SK-N-SH (cell line): Measurements from ENCODE around the gene C11orf98. TPM values are rescaled to one million over a fixed set of nuclear protein-coding genes. Genes with fewer than 3 reads are reported as not detected.

Experiments used
- CTCF ChIA-PET: fragments of 300-600, 350-600 bp; formaldehyde crosslinking; extraction: SDS; loops from one replicate; lab custom pipeline; 2021; lab: Yijun Ruan, JAX
- POLR2A ChIA-PET: fragments of 350-600 bp; sonication (Branson Sonifier 250); formaldehyde crosslinking; extraction: SDS; loops from one replicate; lab custom pipeline; 2020; ENCODE audit warnings: antibody characterized with exemption, inconsistent platforms; lab: Yijun Ruan, JAX
- DNase-seq: peaks from one replicate; pipeline ENCODE4 v3.0.0; 2012
- H2AFZ ChIP-seq: fragments of 200-600 bp; sonication (generic); 2 replicates; pipeline ENCODE4 v1.8.1; 2016; ENCODE audit warnings: antibody characterized with exemption, mild to moderate bottlenecking, low read depth
- H3F3A ChIP-seq: fragments of 200-600 bp; sonication (generic); replicated peaks from 2 replicates; pipeline ENCODE3; 2016; ENCODE audit warnings: antibody characterized with exemption, mild to moderate bottlenecking; ENCODE audit not compliant: insufficient read depth
- H3K27ac ChIP-seq, 2 experiments: fragments of 200-500 bp in 1 of 2; fragments of 200-600 bp in 1 of 2; sonication (Bioruptor generic) in 1 of 2; sonication (generic), shearing (Covaris generic) in 1 of 2; 2 replicates each; pipeline versions ENCODE4 v1.5.1 to v1.6.1; 2014 to 2016; ENCODE audit warnings: low read depth in 2 of 2, inconsistent platforms in 1 of 2, low read length in 1 of 2, mild to moderate bottlenecking in 1 of 2, mixed read lengths in 1 of 2
- H3K27me3 ChIP-seq: fragments of 200-600 bp; sonication (generic), shearing (Covaris generic); 2 replicates; pipeline ENCODE4 v1.6.1; 2016; ENCODE audit warnings: mixed run types; ENCODE audit not compliant: insufficient read depth
- H3K36me3 ChIP-seq, 2 experiments: fragments of 200-500 bp in 1 of 2; fragments of 200-600 bp in 1 of 2; sonication (Bioruptor generic) in 1 of 2; sonication (generic) in 1 of 2; replicated peaks in 1 of 2; 2 replicates each; pipeline versions ENCODE3 to v1.5.1; 2014 to 2016; ENCODE audit warnings: low read length in 1 of 2, mild to moderate bottlenecking in 1 of 2; ENCODE audit not compliant: insufficient read depth in 2 of 2, control insufficient read depth in 1 of 2
- H3K4me1 ChIP-seq, 2 experiments: fragments of 200-500 bp in 1 of 2; fragments of 200-600 bp in 1 of 2; sonication (Bioruptor generic) in 1 of 2; sonication (generic), shearing (Covaris generic) in 1 of 2; 2 replicates each; pipeline versions ENCODE4 v1.5.1 to v1.6.1; 2014 to 2016; ENCODE audit warnings: low read depth in 1 of 2, low read length in 1 of 2, mixed run types in 1 of 2; ENCODE audit not compliant: insufficient read depth in 2 of 2, control insufficient read depth in 1 of 2
- H3K4me2 ChIP-seq: fragments of 200-600 bp; sonication (generic), shearing (Covaris generic); 2 replicates; pipeline ENCODE4 v1.6.1; 2017; ENCODE audit warnings: mixed run types
- H3K4me3 ChIP-seq, 2 experiments: fragments of 200-500 bp in 1 of 2; fragments of 200-600 bp in 1 of 2; sonication (Bioruptor generic) in 1 of 2; sonication (generic), shearing (Covaris generic) in 1 of 2; 2 replicates each; pipeline versions ENCODE4 v1.5.1 to v1.8.1; 2014 to 2016; ENCODE audit warnings: low read depth in 2 of 2, inconsistent platforms in 1 of 2, low read length in 1 of 2, mild to moderate bottlenecking in 1 of 2, mixed read lengths in 1 of 2, moderate library complexity in 1 of 2
- H3K79me2 ChIP-seq: fragments of 200-600 bp; sonication (generic); 2 replicates; pipeline ENCODE4 v1.8.1; 2017; ENCODE audit warnings: mild to moderate bottlenecking; ENCODE audit not compliant: insufficient read depth
- H3K9ac ChIP-seq: fragments of 200-600 bp; sonication (generic); 2 replicates; pipeline ENCODE4 v1.6.1; 2017; ENCODE audit warnings: mixed run types
- H3K9me2 ChIP-seq: fragments of 200-600 bp; sonication (generic); 2 replicates; pipeline ENCODE4 v1.6.1; 2017; ENCODE audit warnings: mixed run types
- H3K9me3 ChIP-seq: fragments of 200-600 bp; sonication (generic); 2 replicates; pipeline ENCODE4 v1.6.1; 2017; ENCODE audit warnings: mixed run types, mild to moderate bottlenecking, moderate library complexity
- H4K20me1 ChIP-seq: fragments of 200-600 bp; sonication (generic); 2 replicates; pipeline ENCODE4 v1.6.1; 2017; ENCODE audit warnings: mild to moderate bottlenecking, mixed run types; ENCODE audit not compliant: insufficient read depth
- EZH2phosphoT487 ChIP-seq: fragments of 200-600 bp; sonication (generic); IDR thresholded peaks from 2 replicates; pipeline ENCODE4 v1.6.1; 2017; ENCODE audit warnings: low read depth, mixed run types, mild to moderate bottlenecking, antibody characterized with exemption, moderate library complexity, borderline replicate concordance
- MXI1 ChIP-seq: IDR thresholded peaks from 2 replicates; pipeline ENCODE4 v1.6.1; 2012; ENCODE audit warnings: mild to moderate bottlenecking, low read depth, low read length, improper control_type of control experiment
- RXRA ChIP-seq: IDR thresholded peaks from 2 replicates; pipeline ENCODE4 v1.4.0; 2012; ENCODE audit warnings: low read depth, mild to moderate bottlenecking, borderline replicate concordance
- SIN3A ChIP-seq: IDR thresholded peaks from 2 replicates; pipeline ENCODE4 v1.6.1; 2012; ENCODE audit warnings: low read depth, mild to moderate bottlenecking, low read length, moderate library complexity, borderline replicate concordance
- whole genome bisulfite sequencing: methylation state at CpG from one replicate; pipeline ENCODE4 v1.1.6; 2017; ENCODE audit warnings: low lambda C conversion rate; 5-methylcytosine and 5-hydroxymethylcytosine counted together
- polyA plus RNA-seq, 3 experiments: library from polyadenylated mRNA; depleted of rRNA; stranded (reverse); fragments of >200 nt; gene quantifications; 2 replicates each; pipeline ENCODE4 v1.2.3, GENCODE V29; 2012
- small RNA-seq, 7 experiments: library from RNA; depleted of rRNA; stranded (forward); fragments of <200 nt; gene quantifications; one replicate each; pipeline ENCODE3, GENCODE V24; 2012
- TF ChIP-seq, protein P1 (sequence below): IDR thresholded peaks from 2 replicates; pipeline ENCODE4; 2012

The C11orf98 gene
- polyA plus RNA-seq, 1 of the 3 experiments (the other 2 are of a cell fraction), result 126 TPM

DNA sequence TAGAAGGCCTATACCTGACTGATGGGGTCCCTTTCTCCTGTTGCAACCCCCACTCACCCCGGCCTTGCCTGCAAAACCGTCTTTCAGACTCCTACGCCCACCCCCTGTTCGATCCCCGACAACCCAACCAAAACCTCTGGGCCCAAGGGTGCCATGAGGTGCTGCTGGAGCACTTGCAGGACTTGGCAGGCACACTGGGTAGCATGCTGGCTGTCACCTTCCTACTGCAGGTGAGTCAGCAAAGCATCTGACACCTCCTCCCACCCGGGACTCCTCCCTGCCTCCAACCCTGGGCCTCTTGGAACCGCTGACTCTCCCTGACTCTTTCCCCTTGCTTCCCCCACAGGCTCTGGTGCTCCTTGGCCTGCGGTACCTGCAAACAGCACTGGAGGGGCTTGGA lies 50.7 kb downstream of the C11orf98 start:
- Histone ChIP-seq H3K9ac (no peak overlapping the region), H2AFZ (no peak overlapping the region), H3K4me2 (no peak overlapping the region), H3K9me3 (no peaks in the 10 kb centered on the region), H3K27ac (no peak overlapping the region; a peak in 1 of 4 replicates), H3K4me3 (no peak overlapping the region), H3K36me3 (peaks cover 14 to 15% of the 10 kb centered on the region in 2 experiments), H3K79me2 (peaks cover 28% of the 10 kb centered on the region), H4K20me1 (no peaks in the 10 kb centered on the region), H3F3A (peaks cover 27% of the 10 kb centered on the region), H3K4me1 (peaks cover 4 to 24% of the 10 kb centered on the region in 2 experiments; a peak in 2 of 4 replicates), H3K9me2 (no peaks in the 10 kb centered on the region), H3K27me3 (no peaks in the 10 kb centered on the region)
- POLR2A ChIA-PET, result interaction anchor here (1.1 kb wide), 1 partner anchor 15 kb away, joined by 4 read pairs; no protein-coding TSS in a partner anchor
- TF ChIP-seq EZH2phosphoT487, result no peak
- TF ChIP-seq RXRA, result no peak
- TF ChIP-seq SIN3A, result 0 out of 2 replicates have a peak, but pooled peaks have one; percentile 33
- no peak for DNase-seq
- CTCF ChIA-PET, result interaction anchor here (1.4 to 4.1 kb wide), 3 partner anchors 14 to 41 kb away, joined by 4 to 23 read pairs (median 6); partner anchors contain the start of gene MTA2
- 88% methylated on average over 8 of the region's 8 CpGs for WGBS

DNA sequence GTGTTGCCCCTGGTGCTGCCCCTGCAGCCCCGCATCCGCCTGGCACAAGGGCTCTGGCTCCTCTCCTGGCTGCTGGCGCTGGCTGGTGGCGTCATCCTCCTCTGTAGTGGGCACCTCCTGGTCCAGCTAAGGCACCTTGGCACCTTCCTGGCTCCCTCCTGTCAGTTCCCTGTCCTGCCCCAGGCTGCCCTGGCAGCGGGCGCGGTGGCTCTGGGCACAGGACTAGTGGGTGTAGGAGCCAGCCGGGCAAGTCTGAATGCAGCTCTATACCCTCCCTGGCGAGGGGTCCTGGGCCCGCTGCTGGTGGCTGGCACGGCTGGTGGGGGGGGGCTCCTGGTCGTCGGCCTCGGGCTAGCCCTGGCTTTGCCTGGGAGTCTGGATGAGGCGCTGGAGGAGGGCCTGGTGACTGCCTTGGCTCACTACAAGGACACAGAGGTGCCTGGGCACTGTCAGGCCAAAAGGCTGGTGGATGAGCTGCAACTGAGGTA lies 51.7 kb downstream of the C11orf98 start:
- Histone ChIP-seq H3K36me3 (peaks cover 15 to 20% of the 10 kb centered on the region in 2 experiments), H3K9me2 (no peaks in the 10 kb centered on the region), H3K4me2 (peak overlapping the region; percentile 82; the same call in 1 of the 2 replicates), H3K79me2 (peaks cover 18% of the 10 kb centered on the region; the same call in 1 of the 2 replicates), H3K27me3 (no peaks in the 10 kb centered on the region), H2AFZ (no peak overlapping the region), H3K9me3 (no peaks in the 10 kb centered on the region), H3K4me1 (peaks cover 4 to 24% of the 10 kb centered on the region in 2 experiments; a peak in 2 of 4 replicates), H3K4me3 (peak overlapping the region in 1 of 2 experiments; percentile 36; a peak in 2 of 4 replicates), H4K20me1 (no peaks in the 10 kb centered on the region), H3F3A (peaks cover 27% of the 10 kb centered on the region), H3K9ac (no peak overlapping the region), H3K27ac (peak overlapping the region; percentile 70 to 92)
- TF ChIP-seq MXI1, result no peak
- TF ChIP-seq, protein P1, sequence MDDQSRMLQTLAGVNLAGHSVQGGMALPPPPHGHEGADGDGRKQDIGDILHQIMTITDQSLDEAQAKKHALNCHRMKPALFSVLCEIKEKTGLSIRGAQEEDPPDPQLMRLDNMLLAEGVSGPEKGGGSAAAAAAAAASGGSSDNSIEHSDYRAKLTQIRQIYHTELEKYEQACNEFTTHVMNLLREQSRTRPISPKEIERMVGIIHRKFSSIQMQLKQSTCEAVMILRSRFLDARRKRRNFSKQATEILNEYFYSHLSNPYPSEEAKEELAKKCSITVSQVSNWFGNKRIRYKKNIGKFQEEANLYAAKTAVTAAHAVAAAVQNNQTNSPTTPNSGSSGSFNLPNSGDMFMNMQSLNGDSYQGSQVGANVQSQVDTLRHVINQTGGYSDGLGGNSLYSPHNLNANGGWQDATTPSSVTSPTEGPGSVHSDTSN, result 0 out of 2 replicates have a peak, but pooled peaks have one; percentile 0
- no peak for DNase-seq
- CTCF ChIA-PET, result interaction anchor here (0.6 to 6.9 kb wide), 11 partner anchors 8 to 218 kb away, joined by 3 to 69 read pairs (median 6); partner anchors contain the start of genes B3GAT3, MTA2 and TUT1
- POLR2A ChIA-PET, result interaction anchor here (1.1 to 2.7 kb wide), 6 partner anchors 8 to 59 kb away, joined by 4 to 17 read pairs (median 6); partner anchors contain the start of genes B3GAT3, C11orf98, CSKMT and LBHD1
- 54% methylated on average over 5 of the region's 15 CpGs for WGBS

Small RNAs within 50 kb of the gene (small RNA-seq; reads per million reads assigned to genes)
- 0 reads per million in 7 experiments for gene SNORA57

Other genes with a start within 250 kb of the C11orf98 start
- not detected in 2 replicates for gene SCGB1A1, start 246.2 kb downstream of the C11orf98 start, polyA plus RNA-seq (2012; rRNA removed)
- 57.8 and 62.3 TPM in 2 replicates for gene AHNAK, start 118.4 kb downstream of the C11orf98 start, polyA plus RNA-seq (2012; rRNA removed)
- gene EEF1G, start 91.3 kb downstream of the C11orf98 start, polyA plus RNA-seq (2012; rRNA removed), result 1,853 and 2,105 TPM in 2 replicates
- gene TUT1, start 73.7 kb downstream of the C11orf98 start, polyA plus RNA-seq (2012; rRNA removed), result 27.3 and 30.0 TPM in 2 replicates
- gene MTA2, start 63.3 kb downstream of the C11orf98 start, polyA plus RNA-seq (2012; rRNA removed), result 18.4 and 20.6 TPM in 2 replicates
- 43.0 and 47.8 TPM in 2 replicates for gene EML3, start 52.4 kb downstream of the C11orf98 start, polyA plus RNA-seq (2012; rRNA removed)
- 7.3 and 7.9 TPM in 2 replicates for gene ROM1, start 52.0 kb downstream of the C11orf98 start, polyA plus RNA-seq (2012; rRNA removed)
- 104 and 116 TPM in 2 replicates for gene B3GAT3, start 43.2 kb downstream of the C11orf98 start, polyA plus RNA-seq (2012; rRNA removed)
- gene GANAB, start 18.6 kb downstream of the C11orf98 start, polyA plus RNA-seq (2012; rRNA removed), result 275 and 332 TPM in 2 replicates
- gene INTS5, start 11.9 kb downstream of the C11orf98 start, polyA plus RNA-seq (2012; rRNA removed), result 11.7 and 13.4 TPM in 2 replicates
- gene CSKMT, start 102 bp upstream of the C11orf98 start, polyA plus RNA-seq (2012; rRNA removed), result 9.5 and 11.1 TPM in 2 replicates
- 22.7 and 24.8 TPM in 2 replicates for gene UQCC3, start 6.5 kb upstream of the C11orf98 start, polyA plus RNA-seq (2012; rRNA removed)
- 9.7 and 12.0 TPM in 2 replicates for gene LBHD1, start 7.1 kb upstream of the C11orf98 start, polyA plus RNA-seq (2012; rRNA removed)
- gene UBXN1, start 13.9 kb upstream of the C11orf98 start, polyA plus RNA-seq (2012; rRNA removed), result 202 and 256 TPM in 2 replicates
- gene LRRN4CL, start 24.3 kb upstream of the C11orf98 start, polyA plus RNA-seq (2012; rRNA removed), result 0.08 and 0.10 TPM in 2 replicates
- 81.5 and 118 TPM in 2 replicates for gene BSCL2, start 42.2 kb upstream of the C11orf98 start, polyA plus RNA-seq (2012; rRNA removed)
- gene GNG3, start 42.5 kb upstream of the C11orf98 start, polyA plus RNA-seq (2012; rRNA removed), result 0.11 and 0.16 TPM in 2 replicates
- 31.0 and 33.5 TPM in 2 replicates for gene HNRNPUL2, start 62.2 kb upstream of the C11orf98 start, polyA plus RNA-seq (2012; rRNA removed)
- gene TTC9C, start 63.3 kb upstream of the C11orf98 start, polyA plus RNA-seq (2012; rRNA removed), result 31.3 and 37.5 TPM in 2 replicates
- gene ZBTB3, start 89.0 kb upstream of the C11orf98 start, polyA plus RNA-seq (2012; rRNA removed), result 2.1 and 3.3 TPM in 2 replicates
- 268 and 293 TPM in 2 replicates for gene POLR2G, start 96.4 kb upstream of the C11orf98 start, polyA plus RNA-seq (2012; rRNA removed)
- gene TAF6L, start 106.2 kb upstream of the C11orf98 start, polyA plus RNA-seq (2012; rRNA removed), result 33.6 and 34.4 TPM in 2 replicates
- gene TMEM179B, start 122.2 kb upstream of the C11orf98 start, polyA plus RNA-seq (2012; rRNA removed), result 69.6 and 73.3 TPM in 2 replicates
- 30.4 and 40.7 TPM in 2 replicates for gene TMEM223, start 126.8 kb upstream of the C11orf98 start, polyA plus RNA-seq (2012; rRNA removed)
- gene NXF1, start 140.2 kb upstream of the C11orf98 start, polyA plus RNA-seq (2012; rRNA removed), result 47.6 and 59.7 TPM in 2 replicates
- gene STX5, start 166.8 kb upstream of the C11orf98 start, polyA plus RNA-seq (2012; rRNA removed), result 24.2 and 27.4 TPM in 2 replicates
- not detected in 2 replicates for gene TEX54, start 167.6 kb upstream of the C11orf98 start, polyA plus RNA-seq (2012; rRNA removed)
- 132 TPM in 2 replicates for gene WDR74, start 174.4 kb upstream of the C11orf98 start, polyA plus RNA-seq (2012; rRNA removed)
- gene SLC3A2, start 215.7 kb upstream of the C11orf98 start, polyA plus RNA-seq (2012; rRNA removed), result 212 and 308 TPM in 2 replicates